Measurements from ENCODE around the gene PLSCR2.
A peak's percentile ranks its signal among the peaks of the same experiment; 100 is the strongest.
"Not testable (repeated sequence)": the region's sequence is repeated elsewhere in the genome, so short reads cannot be mapped to it uniquely, and the experiment has no call there.

The PLSCR2 gene

GRCh38 chr3:146469150-146470017 lies at the start of gene PLSCR2:
Gene PLSCR2, minus strand, starts transcription at chr3:146469561. Its CDS starts 9,657 bp downstream, at chr3:146459904.
- DNase-seq: peak; percentile 11

GRCh38 chr3:146517684-146518435 lies 48.5 kb upstream of the PLSCR2 start:
- DNase-seq: no peak

- DNase-seq: no peak
Observed at GRCh38 chr3:146513386-146514051, 44.2 kb upstream of the PLSCR2 start.

- no peak for DNase-seq
Observed at GRCh38 chr3:146511402-146512134, 42.2 kb upstream of the PLSCR2 start.

GRCh38 chr3:146507331-146508120 lies 38.2 kb upstream of the PLSCR2 start:
- no peak for DNase-seq

- no peak for DNase-seq
Observed at GRCh38 chr3:146505516-146505915, 36.2 kb upstream of the PLSCR2 start.

- no peak for DNase-seq
Observed at GRCh38 chr3:146504498-146505197, 35.3 kb upstream of the PLSCR2 start.

- no peak for DNase-seq
Observed at GRCh38 chr3:146503461-146504202, 34.3 kb upstream of the PLSCR2 start.

- no peak for DNase-seq
Observed at GRCh38 chr3:146502887-146503460, 33.6 kb upstream of the PLSCR2 start.

- no peak for DNase-seq
Observed at GRCh38 chr3:146501752-146502151, 32.4 kb upstream of the PLSCR2 start.

GRCh38 chr3:146499701-146500100 lies 30.3 kb upstream of the PLSCR2 start:
- DNase-seq: no peak

- no peak for DNase-seq
Observed at GRCh38 chr3:146498002-146498736, 28.8 kb upstream of the PLSCR2 start.

- DNase-seq: not testable (repeated sequence)
Observed at GRCh38 chr3:146497145-146497843, 27.9 kb upstream of the PLSCR2 start.

GRCh38 chr3:146496726-146497125 lies 27.4 kb upstream of the PLSCR2 start:
- no peak for DNase-seq

GRCh38 chr3:146496251-146496650 lies 26.9 kb upstream of the PLSCR2 start:
- DNase-seq: no peak

- DNase-seq: no peak
Observed at GRCh38 chr3:146493761-146494160, 24.4 kb upstream of the PLSCR2 start.

GRCh38 chr3:146493221-146493620 lies 23.9 kb upstream of the PLSCR2 start:
- no peak for DNase-seq

- no peak for DNase-seq
Observed at GRCh38 chr3:146491303-146491702, 21.9 kb upstream of the PLSCR2 start.

- DNase-seq: no peak
Observed at GRCh38 chr3:146485297-146485696, 15.9 kb upstream of the PLSCR2 start.

Data from NCI-H2171 (cell line).